Cardiac septum (tissue), 1 donor: ENCODE data around the gene ZBBX. TPM values are rescaled to one million over a fixed set of nuclear protein-coding genes. Genes with fewer than 3 reads are reported as not detected.

Experiments used
- DNase-seq: peaks from one replicate; pipeline ENCODE4 v3.0.0-alpha.2; 2020; ENCODE audit warnings: low spot score
- intact Hi-C: fragments of 100-400 bp; cut with DNase I; formaldehyde crosslinking; loops from one replicate; pipeline ENCODE4 v1.14.0; 2022
- total RNA-seq: library from RNA; stranded (reverse); fragmentation: NEBNext Ultra II Directional; extraction: Animal tissue kit (Norgen Biotek cat#: 25700); gene quantifications from one replicate; pipeline ENCODE4 v1.2.1, GENCODE V29; 2021
- donor health status: DM: no; HTN: no; CAD: no.

ZBBX gene
- total RNA-seq, 1 donor from 2014 or later, result 0.78 TPM

- intact Hi-C loops, result no loop called here
- DNase-seq, result no peak
Observed at GRCh38 chr3:167318996-167319615, 61.0 kb downstream of the ZBBX start.

GRCh38 chr3:167318306-167318705 is 61.8 kb downstream of the ZBBX start:
- intact Hi-C loops, result no loop called here
- DNase-seq, result no peak

- DNase-seq, result no peak
- intact Hi-C loops, result no loop called here
Observed at GRCh38 chr3:167306319-167306718, 73.8 kb downstream of the ZBBX start.

GRCh38 chr3:167305340-167305890 is 74.7 kb downstream of the ZBBX start:
- no peak for DNase-seq

DNA sequence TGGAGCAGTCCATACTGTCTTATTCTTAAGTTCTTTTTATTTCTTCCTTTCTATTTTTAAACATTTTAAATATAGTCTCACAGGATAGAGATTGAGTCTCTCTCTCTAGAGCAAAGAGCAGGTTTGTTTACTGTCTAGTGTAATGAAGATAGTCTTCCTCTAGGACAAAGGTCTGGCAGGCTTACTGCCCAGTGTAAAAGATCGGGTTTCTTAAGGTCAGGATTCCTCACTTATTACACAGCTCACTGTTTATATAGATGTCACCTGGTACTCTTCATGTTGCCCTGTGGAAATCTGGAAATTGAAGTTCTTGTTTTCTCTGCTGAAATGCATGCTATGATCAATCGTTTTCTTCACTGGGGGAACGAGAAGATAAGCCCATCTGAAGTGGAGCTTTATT is 76.0 kb downstream of the ZBBX start:
- intact Hi-C loops, result loop anchor here (2.0 kb wide), 1 partner anchor 137 kb away; no protein-coding TSS in a partner anchor
- DNase-seq, result no peak

More at GRCh38 chr3:167305340-167305890, 74.7 kb downstream of the ZBBX start:
- intact Hi-C loops, result loop anchor here (2.0 kb wide), 1 partner anchor 139 kb away; no protein-coding TSS in a partner anchor

DNA sequence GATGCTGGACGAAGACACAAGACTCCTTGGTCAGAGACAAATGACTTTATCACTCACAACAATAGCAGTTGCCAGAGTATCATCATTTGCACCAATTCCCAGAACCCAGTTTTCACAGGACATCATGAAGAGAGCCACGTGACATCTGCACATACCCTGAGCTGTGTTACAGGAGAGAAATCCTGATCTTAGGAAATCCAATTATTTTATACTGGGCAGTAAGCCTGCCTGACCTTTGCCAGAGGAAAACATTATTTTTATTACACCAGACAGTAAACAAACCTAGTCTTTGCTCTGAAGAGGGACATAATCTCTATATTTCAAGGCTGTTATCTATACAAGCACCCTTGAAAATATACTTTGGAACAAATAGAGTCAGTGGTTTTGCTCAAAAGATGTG is 77.4 kb downstream of the ZBBX start:
- intact Hi-C loops, result no loop called here
- no peak for DNase-seq

DNA sequence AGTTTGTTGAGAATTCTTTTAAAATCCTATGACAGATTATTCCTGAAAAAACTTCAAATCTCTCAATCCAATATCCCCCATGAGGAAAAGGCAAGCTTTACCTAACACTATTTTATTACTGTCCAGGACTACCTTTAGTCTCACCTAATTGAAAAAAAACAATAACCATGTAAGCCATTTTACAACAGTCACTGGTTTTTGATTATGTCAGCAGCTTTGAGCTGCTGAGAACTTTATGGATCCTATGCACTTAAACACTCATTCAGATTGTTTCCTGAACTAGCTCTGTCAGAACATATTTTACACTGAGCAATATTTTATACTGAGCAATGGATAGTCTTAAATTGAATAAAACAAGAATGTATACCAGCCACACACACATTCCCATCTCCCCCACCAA is 79.9 kb downstream of the ZBBX start:
- no peak for DNase-seq
- intact Hi-C loops, result no loop called here

DNA sequence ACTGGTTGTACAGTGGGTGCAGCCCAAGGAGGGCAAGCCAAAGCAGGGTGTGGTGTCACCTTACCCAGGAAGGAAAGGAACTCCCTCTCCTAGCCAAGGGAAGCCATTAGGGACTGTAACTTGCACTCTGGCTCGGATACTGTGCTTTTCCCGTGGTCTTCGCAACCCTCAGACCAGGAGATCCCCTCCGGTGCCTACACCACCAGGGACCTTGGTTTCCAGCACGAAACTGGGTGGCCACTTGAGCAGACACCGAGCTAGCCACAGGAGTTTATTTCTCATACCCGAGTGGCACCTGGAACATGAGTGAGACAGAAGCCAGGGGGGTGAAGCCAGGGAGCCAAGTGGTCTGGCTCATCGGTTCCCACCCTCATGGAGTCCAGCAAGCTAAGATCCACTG is 90.7 kb downstream of the ZBBX start:
- DNase-seq, result no peak
- intact Hi-C loops, result no loop called here

- DNase-seq, result no peak
- intact Hi-C loops, result no loop called here
Observed at GRCh38 chr3:167288737-167289136, 91.4 kb downstream of the ZBBX start.

- intact Hi-C loops, result no loop called here
- no peak for DNase-seq
Observed at GRCh38 chr3:167287308-167287707, 92.8 kb downstream of the ZBBX start.

DNA sequence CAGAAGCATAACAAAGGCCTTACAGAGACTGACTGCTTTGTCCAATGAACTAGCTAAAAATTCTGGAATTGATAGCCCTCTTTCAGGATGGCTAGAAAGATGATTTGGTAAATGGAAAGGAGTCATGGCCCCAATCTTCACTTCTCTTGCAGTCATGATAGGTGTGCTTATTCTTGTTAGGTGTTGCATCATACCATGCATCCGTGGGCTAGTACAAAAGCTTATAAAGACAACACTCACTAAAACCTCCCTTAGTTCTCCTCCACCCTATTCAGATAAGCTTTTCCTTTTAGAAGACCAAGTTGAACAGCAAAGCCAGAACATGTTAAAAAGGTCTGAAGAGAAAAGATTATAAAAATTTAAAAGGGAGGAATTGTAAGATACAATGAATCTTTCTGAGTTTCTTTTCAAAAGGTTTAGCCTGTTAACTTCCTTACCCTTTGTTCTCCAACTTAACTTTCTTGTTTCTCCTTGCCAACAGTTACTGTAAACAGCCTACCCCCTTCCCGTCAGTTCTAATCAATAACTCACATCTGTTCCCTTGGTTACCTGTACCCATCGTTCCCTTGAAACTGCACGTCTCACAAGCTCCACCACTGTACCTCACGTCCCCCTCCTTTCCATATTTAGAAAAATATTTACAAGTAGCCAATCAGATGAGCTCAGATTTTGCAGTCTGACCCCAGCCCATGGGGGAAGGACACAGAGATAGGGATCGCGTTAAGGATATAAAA is 105.8 kb downstream of the ZBBX start:
- DNase-seq, result no peak
- intact Hi-C loops, result no loop called here

GRCh38 chr3:167253037-167253436 is 127.1 kb downstream of the ZBBX start:
- no peak for DNase-seq
- intact Hi-C loops, result no loop called here

- intact Hi-C loops, result no loop called here
- no peak for DNase-seq
Observed at GRCh38 chr3:167251678-167252077, 128.4 kb downstream of the ZBBX start.

DNA sequence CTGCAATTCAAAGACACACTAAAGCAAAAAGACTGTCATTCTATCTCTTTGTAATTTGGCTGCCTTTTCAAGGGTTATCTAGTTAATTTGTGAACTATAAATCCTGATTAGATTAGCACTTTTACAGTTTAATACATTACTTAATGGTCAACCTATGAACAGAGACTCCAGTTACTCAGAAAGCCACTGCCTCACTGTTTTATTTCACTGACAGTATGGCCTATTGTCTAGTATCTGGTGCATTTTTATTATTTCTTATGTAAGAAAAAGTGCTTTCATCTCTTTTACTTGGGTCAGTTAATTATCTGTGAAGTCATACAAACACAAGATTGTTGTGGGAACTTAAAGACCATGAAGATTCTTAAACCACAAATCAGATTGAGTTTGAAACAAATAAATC is 133.8 kb downstream of the ZBBX start:
- intact Hi-C loops, result no loop called here
- DNase-seq, result no peak

DNA sequence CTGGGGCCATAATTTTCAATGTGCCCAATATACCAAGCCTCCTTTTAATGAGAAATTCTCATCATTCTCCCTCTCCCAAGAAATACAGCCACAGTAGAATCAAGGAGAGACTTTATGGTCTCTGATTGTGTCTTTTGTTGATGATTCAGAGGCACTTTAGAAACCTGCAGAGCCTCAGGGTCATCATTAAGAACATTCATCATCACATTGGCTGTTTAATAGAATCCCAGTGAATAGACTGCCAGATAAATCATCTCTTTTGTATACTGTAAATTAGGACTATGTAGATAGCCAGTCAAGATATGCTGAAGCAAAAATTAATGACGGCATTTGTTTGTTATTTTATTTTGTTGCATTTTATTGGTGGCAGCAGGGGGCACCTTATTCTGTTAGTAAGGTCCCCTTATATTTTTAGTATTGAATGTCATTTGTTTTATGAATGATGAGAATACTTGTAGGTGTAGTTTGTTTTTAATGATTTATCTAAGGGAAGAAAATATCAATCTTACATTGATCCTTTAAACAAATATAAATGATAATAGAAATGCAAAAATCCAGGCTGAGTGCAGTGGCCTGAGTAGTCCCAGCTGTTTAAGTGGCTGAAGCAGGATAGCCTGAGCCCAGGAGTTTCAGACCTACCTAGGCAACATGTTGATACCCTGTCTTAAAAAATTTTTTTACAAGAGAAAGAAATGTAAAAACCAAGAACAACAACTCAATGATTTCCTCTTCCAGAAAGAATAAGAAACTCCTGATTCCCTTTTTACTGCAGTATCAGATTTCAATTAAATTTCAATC is 138.8 kb downstream of the ZBBX start:
- intact Hi-C loops, result no loop called here
- DNase-seq, result no peak

DNA sequence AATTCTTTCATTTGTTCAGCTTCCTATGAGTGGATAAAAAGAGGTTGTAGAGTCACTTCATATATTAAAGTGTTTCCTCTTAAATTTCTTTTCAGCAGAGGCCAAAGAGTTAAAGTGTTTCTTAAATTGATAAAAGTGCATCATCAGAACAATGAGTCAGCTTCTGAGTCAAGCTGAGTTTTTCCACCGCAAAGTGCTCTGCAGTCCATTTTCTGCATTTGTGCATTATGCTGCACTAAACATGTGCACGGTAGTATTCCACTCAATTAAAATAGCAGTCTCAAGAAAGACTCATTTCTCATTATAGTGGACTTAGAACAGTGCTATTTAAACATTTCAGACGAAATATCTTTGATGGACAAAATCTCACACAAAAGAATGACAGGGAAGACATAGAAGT is 152.0 kb downstream of the ZBBX start:
- no peak for DNase-seq
- intact Hi-C loops, result no loop called here

- DNase-seq, result no peak
- intact Hi-C loops, result no loop called here
Observed at GRCh38 chr3:167225821-167226220, 154.3 kb downstream of the ZBBX start.

DNA sequence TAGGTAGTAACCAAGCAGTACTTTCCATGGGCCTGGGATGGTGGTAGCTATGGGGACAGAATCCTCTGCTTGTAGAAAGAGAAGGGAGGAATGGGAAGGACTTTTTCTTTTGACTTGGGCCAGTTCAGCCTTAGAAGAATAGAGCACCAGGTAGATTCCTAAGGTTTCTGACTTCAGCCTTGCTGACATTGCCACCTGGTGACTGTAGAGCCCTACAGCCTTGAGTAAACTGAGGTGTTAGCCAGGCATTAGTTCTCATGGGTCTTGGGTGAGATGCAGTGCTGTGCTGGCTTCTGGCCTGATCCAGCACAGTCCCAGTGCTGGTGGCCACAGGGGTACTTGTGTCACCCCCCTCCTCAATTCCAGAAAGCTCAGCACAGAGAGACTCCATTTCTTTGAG is 171.1 kb downstream of the ZBBX start:
- intact Hi-C loops, result no loop called here
- DNase-seq, result no peak

DNA sequence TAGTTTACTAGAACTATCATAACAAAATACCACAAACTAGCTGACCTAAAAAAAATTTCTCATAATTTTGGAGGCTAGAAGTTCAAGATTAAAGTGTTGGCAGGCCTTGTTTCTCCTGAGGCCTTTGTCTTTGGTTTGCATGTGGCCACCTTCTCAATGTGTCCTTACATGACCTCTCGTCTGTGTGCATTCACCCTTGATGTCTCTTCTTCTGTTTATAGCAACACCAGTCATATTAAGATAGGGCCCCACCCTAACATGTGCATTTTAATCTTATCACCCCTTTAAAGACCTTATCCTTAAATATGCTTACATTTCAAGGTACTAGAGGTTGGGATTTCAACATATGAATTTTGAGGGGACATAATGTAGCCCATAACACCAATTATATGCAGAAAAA is 177.0 kb downstream of the ZBBX start:
- no peak for DNase-seq
- intact Hi-C loops, result no loop called here

- DNase-seq, result no peak
- intact Hi-C loops, result no loop called here
Observed at GRCh38 chr3:167198949-167199600, 181.0 kb downstream of the ZBBX start.
